ENCODE results near the gene CCHCR1.

DNA sequence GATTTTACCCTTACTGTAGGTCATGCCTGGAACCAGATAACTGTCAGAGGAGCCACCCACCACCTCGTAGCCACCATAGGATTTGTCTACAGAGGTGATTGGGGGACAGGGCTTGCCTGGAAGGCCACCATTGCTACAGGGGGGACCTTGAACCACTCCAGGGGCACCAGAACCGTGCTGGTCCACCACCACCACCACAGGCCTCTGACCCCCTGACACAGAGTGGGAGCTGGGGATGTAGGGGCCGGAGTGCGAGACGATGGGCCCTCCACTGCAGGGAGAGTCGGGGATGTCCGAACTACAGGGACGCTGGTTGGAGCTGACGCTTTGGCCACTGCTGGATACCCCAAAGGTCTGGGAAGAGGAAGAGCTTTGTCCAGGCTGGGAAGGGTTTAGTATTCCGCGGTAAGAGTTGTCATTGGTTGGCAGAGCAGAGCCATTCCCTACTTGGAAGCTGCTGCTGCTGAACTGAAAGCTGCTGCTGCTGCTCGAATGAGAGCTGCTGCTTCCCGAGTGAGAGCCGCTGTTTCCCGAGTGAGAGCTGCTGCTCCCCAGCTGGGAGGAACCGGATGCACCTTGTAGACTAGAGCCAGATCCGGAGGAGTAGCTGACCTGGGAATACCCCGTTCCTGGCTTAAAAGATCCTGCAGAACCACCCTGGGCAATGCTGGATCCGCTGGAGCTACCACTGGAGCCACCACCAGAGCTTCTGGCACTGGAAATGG, 40.8 kb downstream of the CCHCR1 start:
- TF ChIP-seq, protein P1, sequence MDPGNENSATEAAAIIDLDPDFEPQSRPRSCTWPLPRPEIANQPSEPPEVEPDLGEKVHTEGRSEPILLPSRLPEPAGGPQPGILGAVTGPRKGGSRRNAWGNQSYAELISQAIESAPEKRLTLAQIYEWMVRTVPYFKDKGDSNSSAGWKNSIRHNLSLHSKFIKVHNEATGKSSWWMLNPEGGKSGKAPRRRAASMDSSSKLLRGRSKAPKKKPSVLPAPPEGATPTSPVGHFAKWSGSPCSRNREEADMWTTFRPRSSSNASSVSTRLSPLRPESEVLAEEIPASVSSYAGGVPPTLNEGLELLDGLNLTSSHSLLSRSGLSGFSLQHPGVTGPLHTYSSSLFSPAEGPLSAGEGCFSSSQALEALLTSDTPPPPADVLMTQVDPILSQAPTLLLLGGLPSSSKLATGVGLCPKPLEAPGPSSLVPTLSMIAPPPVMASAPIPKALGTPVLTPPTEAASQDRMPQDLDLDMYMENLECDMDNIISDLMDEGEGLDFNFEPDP (CRISPR knock-in tag; IDR thresholded peaks at IDR 0.05): no peak
- no peak for TF ChIP-seq NR1H2 (CRISPR knock-in tag; IDR thresholded peaks at IDR 0.05)
